C4-2B (cell line): ENCODE data around the gene COQ9.

Experiments
- H3K27ac ChIP-seq: fragments of 450-650 bp; 2 replicates; pipeline ENCODE4 v1.5.1; 2017
- CTCF ChIP-seq: fragments of 450-650 bp; conservative IDR thresholded peaks from 2 replicates; pipeline ENCODE4 v1.5.1; 2017; ENCODE audit warnings: mild to moderate bottlenecking
- ZFX ChIP-seq: fragments of 450-650 bp; IDR thresholded peaks from 2 replicates; pipeline ENCODE4 v1.6.1; 2017

The COQ9 gene

GRCh38 chr16:57500578-57501111, 53.4 kb downstream of the COQ9 start:
- TF ChIP-seq CTCF (no peak), ZFX (no peak)

GRCh38 chr16:57501492-57501891, 54.2 kb downstream of the COQ9 start:
- no peak for TF ChIP-seq ZFX
- TF ChIP-seq CTCF: no peak
- 0 out of 2 replicates have a peak overlapping the region, but pooled peaks have one; percentile 5 for H3K27ac ChIP-seq

More at GRCh38 chr16:57500578-57501111, 53.4 kb downstream of the COQ9 start:
- 0 out of 2 replicates have a peak overlapping the region, but pooled peaks have one; percentile 5 for H3K27ac ChIP-seq

- no peak overlapping the region for H3K27ac ChIP-seq
- no peak for TF ChIP-seq ZFX
- no peak for TF ChIP-seq CTCF
These were observed 54.9 kb downstream of the COQ9 start for GRCh38 chr16:57502048-57502775.

GRCh38 chr16:57503366-57503765, 56.1 kb downstream of the COQ9 start:
- H3K27ac ChIP-seq: no peak overlapping the region
- no peak for TF ChIP-seq ZFX
- no peak for TF ChIP-seq CTCF

- TF ChIP-seq CTCF (no peak), ZFX (no peak)
- no peak overlapping the region for H3K27ac ChIP-seq
These were observed 56.7 kb downstream of the COQ9 start for GRCh38 chr16:57504001-57504400.

GRCh38 chr16:57504491-57504890, 57.2 kb downstream of the COQ9 start:
- TF ChIP-seq ZFX (no peak), CTCF (no peak)
- no peak overlapping the region for H3K27ac ChIP-seq

GRCh38 chr16:57505169-57505568, 57.9 kb downstream of the COQ9 start:
- no peak for TF ChIP-seq ZFX
- no peak for TF ChIP-seq CTCF

More at GRCh38 chr16:57505169-57505568, 57.9 kb downstream of the COQ9 start:
- no peak overlapping the region for H3K27ac ChIP-seq
